ENCODE data around the gene MED14.

MED14 gene

DNA sequence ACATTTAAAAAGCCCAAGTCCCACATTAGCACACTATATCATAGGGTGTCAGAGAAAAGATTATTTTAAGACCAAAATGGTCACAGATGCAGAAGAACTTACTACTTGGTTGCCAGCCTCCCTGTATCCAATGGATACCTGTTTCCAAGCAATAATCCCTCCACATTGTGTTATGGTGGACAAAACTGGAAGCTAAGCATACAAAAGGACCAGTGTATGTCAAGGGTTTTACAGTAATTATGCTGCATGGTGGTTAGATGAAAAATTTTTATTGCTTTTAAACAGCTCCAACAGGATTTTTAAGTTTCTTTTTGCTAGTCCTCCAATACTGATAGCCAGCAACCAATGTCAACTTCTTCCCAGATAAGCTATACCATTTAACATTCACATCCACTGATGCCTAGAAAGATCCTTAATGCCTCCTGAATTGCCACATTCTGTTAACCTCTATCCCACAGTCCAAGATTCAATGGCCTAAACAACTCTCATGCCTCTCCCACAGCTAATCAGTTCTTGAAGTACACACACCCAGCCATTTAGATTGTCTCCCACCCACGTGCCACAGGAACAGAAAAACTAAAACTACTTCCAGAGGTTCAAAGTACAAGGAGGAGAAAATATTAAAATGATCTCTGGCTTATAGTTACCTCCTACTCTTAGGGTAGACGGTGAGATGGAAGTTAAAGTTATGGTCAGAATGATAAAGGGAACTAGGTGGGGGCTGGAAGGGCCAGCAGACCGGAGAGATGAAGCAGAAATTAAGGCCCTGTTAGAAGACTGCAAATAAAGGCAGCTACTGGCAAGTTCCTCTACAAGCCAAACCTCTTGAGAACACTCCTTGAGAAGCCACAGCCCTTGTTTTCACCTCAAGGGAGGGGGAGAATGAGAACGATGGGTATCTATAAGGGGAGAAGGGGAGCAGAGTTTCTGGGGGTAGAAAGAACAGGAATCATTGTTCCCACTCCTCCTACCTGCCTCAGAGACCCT, 5.5 kb downstream of the MED14 start:
- no peak for DNase-seq

- no peak for DNase-seq
Observed at GRCh38 chrX:40727581-40728252, 7.6 kb downstream of the MED14 start.

DNA sequence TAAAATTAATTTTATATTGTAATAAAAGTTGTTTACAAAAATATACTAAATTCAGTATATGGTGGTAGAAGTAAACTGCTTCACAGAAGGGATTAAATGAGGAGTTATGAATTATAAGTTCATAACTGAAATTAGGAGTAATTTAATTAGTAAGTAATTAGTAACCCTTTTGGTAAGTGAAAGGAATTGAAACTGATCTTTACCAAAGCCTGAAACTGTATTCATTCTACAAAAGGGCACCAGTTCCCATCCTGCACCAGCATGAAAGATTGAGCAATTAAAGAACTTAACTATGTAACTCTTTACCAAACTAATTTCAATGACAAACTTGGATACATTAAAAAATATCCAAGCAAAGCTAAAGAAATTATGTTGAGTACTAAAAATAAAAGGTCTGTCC, 8.2 kb downstream of the MED14 start:
- no peak for DNase-seq

GRCh38 chrX:40722930-40723329, 12.4 kb downstream of the MED14 start:
- no peak for DNase-seq

DNA sequence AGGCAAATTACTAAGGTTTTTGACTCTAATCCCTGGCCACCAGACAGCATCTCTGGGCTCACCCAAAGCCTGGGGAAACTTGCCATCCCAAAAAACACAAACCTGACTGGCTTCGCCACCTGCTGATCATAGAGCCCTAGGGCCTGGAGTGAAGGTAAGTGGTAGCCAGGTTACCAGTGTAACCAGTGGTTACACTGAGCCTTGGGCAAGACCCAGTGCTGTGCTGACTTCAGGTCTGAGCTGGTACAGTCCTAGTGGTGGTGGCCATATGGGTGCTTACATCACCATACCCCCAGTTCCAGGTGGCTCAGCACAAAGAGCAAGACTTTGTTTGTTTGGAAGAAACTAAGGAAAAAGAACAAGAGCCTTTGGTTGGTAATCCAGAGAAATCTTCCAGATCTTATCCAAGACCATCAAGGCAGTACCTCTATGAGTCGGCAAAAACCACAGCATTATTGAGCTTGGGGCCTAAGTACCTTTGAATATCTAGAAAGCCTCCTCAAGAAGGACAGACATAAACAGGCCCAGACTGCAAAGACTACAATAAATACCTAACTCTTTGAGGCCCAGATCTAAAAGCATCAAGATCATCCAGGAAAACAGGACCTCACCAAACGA, 13.7 kb downstream of the MED14 start:
- no peak for DNase-seq

GRCh38 chrX:40720792-40721191, 14.6 kb downstream of the MED14 start:
- no peak for DNase-seq

GRCh38 chrX:40720339-40720738, 15.0 kb downstream of the MED14 start:
- DNase-seq = no peak

DNA sequence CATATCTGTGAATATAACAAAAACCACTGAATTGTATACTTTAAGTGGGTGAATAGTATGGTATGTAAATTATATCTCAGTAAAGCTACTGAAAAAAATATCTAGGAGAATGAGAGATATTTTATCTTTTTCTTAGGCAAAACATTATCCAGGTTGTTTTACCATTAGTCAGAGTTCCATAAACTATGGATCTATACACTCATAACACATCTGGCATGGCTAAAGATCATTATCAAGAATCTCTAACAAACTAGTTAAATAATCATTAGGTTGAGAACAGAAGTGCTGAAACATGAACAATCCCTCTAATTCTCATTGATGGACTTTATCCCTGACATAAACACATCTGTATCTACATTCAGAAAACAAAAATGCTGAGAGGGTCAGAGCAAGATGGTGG, 15.6 kb downstream of the MED14 start:
- no peak for DNase-seq

DNA sequence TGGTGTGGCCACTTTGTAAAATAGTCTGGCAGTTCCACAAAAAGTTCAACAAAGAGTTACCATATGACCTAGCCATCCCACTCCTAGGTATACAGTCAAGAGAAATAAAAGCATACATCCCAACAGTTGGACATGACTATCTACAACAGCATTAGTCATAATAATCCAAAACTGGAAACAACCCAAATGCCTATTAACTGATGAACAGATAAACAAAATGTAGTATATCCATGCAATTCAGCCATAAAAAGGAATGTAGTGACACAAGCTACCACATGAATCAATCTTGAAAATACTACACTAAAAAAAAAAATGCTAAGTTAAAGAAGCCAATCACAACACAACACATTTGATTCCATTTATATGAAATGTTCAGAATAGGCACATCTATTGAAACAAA, 16.1 kb downstream of the MED14 start:
- DNase-seq = no peak

- DNase-seq = no peak
Observed at GRCh38 chrX:40709395-40709794, 25.9 kb downstream of the MED14 start.

DNA sequence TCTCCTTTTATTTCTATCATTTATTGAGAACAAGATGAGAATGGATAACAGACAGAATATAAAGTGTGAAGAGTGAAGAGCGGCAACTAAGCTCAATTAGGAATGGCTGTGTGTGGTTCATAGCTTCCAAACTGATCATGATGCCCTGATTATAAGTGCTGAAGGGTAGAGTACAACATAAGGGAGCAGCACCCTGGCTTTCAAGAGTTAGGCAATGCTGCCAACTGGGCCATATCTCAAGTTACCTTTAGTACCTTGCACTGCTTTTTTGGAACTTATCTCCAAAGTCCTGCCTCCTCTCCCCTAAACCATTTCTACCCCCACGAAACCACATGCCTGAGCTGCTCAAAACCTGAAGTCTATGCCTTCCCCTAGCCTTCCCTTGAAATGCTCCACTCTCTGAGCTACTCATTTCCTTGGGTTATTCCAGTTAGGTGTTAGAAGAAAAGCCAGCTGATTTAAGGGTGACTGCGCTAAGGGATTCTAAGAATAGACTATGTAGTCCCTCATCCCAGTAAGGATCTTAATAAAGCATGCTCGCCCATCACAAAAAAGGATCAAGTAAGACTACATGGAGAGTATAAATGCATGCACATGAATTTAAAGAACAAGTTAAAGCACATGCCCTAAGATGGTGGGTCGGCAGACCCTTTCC, 29.6 kb downstream of the MED14 start:
- DNase-seq = no peak

GRCh38 chrX:40700640-40701342, 34.6 kb downstream of the MED14 start:
- DNase-seq = no peak

GRCh38 chrX:40698851-40699250, 36.5 kb downstream of the MED14 start:
- no peak for DNase-seq

- DNase-seq = no peak
Observed at GRCh38 chrX:40694802-40695201, 40.5 kb downstream of the MED14 start.

DNA sequence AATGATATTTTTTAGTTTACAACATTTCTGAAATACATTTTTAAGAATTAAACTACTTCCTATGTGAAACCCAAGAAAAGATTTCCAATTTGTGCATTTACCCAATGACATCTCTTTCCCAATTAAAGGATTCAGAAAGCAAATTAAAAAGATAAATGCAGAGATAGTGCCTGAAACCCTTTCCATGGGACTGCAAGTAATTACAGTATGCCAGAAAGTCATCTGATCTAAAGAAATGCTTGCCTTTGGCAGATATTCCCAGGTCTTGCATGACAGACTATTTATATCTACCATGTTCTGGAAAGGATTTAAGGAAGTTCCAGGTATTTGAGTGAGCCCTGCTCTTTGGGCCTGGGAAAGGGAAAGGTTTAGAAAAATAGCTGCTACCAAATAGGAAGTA, 46.4 kb downstream of the MED14 start:
- no peak for DNase-seq

GRCh38 chrX:40687169-40687568, 48.2 kb downstream of the MED14 start:
- no peak for DNase-seq

- no peak for DNase-seq
Observed at GRCh38 chrX:40685362-40685918, 49.9 kb downstream of the MED14 start.

GRCh38 chrX:40684092-40684491, 51.2 kb downstream of the MED14 start:
- DNase-seq = no peak

DNA sequence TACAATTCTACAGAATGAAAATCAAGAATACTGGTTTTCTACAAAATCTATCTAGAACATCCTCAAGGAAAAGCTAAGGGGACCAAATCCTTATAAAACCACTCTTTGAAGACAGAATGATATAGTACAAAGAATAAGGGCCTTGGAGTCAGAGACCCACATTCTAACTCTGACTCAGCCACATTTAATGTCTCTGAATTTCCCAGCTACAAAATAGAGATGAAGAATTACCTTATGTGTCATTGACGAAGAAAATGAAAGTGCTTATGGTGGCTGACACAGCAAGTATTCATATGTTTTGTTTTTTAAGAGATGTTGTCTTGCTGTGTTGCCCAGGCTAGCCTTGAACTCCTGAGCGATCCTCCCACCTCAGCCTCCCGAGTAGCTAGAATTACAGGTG, 52.1 kb downstream of the MED14 start:
- no peak for DNase-seq

DNA sequence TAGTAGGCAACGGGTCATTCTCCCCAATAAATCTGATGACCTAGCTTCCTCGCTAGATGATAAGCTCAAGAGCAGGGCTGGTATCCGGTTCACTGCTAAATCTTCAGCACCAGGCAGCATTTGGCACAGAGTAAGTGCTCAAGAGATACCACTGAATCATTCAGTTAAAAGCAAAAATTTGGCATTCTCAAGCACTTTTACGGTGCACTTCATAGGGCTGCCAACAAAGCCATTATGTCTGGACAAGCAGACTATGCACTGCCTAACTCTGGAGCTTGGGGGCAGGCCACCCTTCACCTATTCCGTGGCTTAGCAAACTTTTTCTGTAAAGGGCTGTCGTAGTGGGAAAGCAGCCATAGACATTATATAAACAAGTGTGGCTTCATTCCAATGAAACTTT, 64.2 kb downstream of the MED14 start:
- DNase-seq = no peak

- no peak for DNase-seq
Observed at GRCh38 chrX:40663880-40664630, 71.3 kb downstream of the MED14 start.
